AG04450 (cell line): ENCODE measurements around the gene NPAS3. TPM values are rescaled to one million over a fixed set of nuclear protein-coding genes. Genes with fewer than 3 reads are reported as not detected.

Source experiments
- CTCF ChIA-PET: fragments of 300-600, 350-600 bp; formaldehyde crosslinking; extraction: SDS; loops from one replicate; lab custom pipeline; 2022; ENCODE audit warnings: antibody characterized with exemption, inconsistent platforms; lab: Charles Lee
- POLR2A ChIA-PET: fragments of 350-600 bp; formaldehyde crosslinking; extraction: SDS; loops from one replicate; lab custom pipeline; 2021; ENCODE audit warnings: antibody characterized with exemption, inconsistent platforms; lab: Yijun Ruan, JAX
- DNase-seq: peaks from one replicate; pipeline ENCODE4 v3.0.0-alpha.2; 2011; ENCODE audit warnings: low read depth, low spot score
- H3K27ac ChIP-seq: one replicate; pipeline ENCODE4 v1.5.1; 2012; ENCODE audit warnings: low read depth, low read length, control low read depth
- H3K27me3 ChIP-seq: one replicate; pipeline ENCODE4 v1.6.0; 2012; ENCODE audit warnings: low read length; ENCODE audit not compliant: control insufficient read depth, insufficient read depth
- H3K4me3 ChIP-seq: 2 replicates; pipeline ENCODE4 v1.5.1; 2011; ENCODE audit warnings: mild to moderate bottlenecking, low read depth, low read length, control low read depth
- H3K9me3 ChIP-seq: 2 replicates; pipeline ENCODE4 v1.5.1; 2012; ENCODE audit warnings: low read length; ENCODE audit not compliant: control insufficient read depth, insufficient read depth
- CTCF ChIP-seq: IDR thresholded peaks from 2 replicates; pipeline ENCODE4 v1.5.1; 2011; ENCODE audit warnings: low read depth, low read length, control low read depth, inconsistent platforms
- polyA plus RNA-seq: library from polyadenylated mRNA; depleted of rRNA; stranded (reverse); fragments of >200 nt; gene quantifications from 2 replicates; pipeline ENCODE4 v1.2.3, GENCODE V29; 2011

NPAS3 gene
- polyA plus RNA-seq, 1 experiment = not detected

GRCh38 chr14:32986791-32987540 lies 48.3 kb downstream of the NPAS3 start:
- ChIA-PET CTCF (no interaction called here), POLR2A (no interaction called here)
- Histone ChIP-seq H3K4me3 (no peak overlapping the region), H3K27me3 (no peaks in the 10 kb centered on the region), H3K27ac (no peak overlapping the region), H3K9me3 (no peaks in the 10 kb centered on the region)
- DNase-seq = no peak
- TF ChIP-seq CTCF = no peak

GRCh38 chr14:32991691-32992090 lies 53.0 kb downstream of the NPAS3 start:
- no peak for TF ChIP-seq CTCF
- no peak for DNase-seq
- Histone ChIP-seq H3K9me3 (no peaks in the 10 kb centered on the region), H3K4me3 (no peak overlapping the region), H3K27ac (no peak overlapping the region), H3K27me3 (no peaks in the 10 kb centered on the region)
- ChIA-PET POLR2A (no interaction called here), CTCF (no interaction called here)

- no peak for DNase-seq
- ChIA-PET POLR2A (no interaction called here), CTCF (interaction anchor here (1.2 kb wide), 2 partner anchors 405 to 799 kb away, joined by 4 to 8 read pairs; no protein-coding TSS in a partner anchor)
- Histone ChIP-seq H3K9me3 (no peaks in the 10 kb centered on the region), H3K4me3 (no peak overlapping the region), H3K27ac (no peak overlapping the region), H3K27me3 (no peaks in the 10 kb centered on the region)
- TF ChIP-seq CTCF = no peak
Observed at GRCh38 chr14:32993921-32994320, 55.2 kb downstream of the NPAS3 start.

GRCh38 chr14:32996343-32996742 lies 57.7 kb downstream of the NPAS3 start:
- Histone ChIP-seq H3K27me3 (no peaks in the 10 kb centered on the region), H3K27ac (no peak overlapping the region), H3K4me3 (no peak overlapping the region), H3K9me3 (no peaks in the 10 kb centered on the region)
- no peak for TF ChIP-seq CTCF
- DNase-seq = no peak
- ChIA-PET CTCF (no interaction called here), POLR2A (no interaction called here)

GRCh38 chr14:32998433-32998832 lies 59.8 kb downstream of the NPAS3 start:
- Histone ChIP-seq H3K9me3 (no peaks in the 10 kb centered on the region), H3K4me3 (no peak overlapping the region), H3K27ac (no peak overlapping the region), H3K27me3 (no peaks in the 10 kb centered on the region)
- DNase-seq = no peak
- POLR2A ChIA-PET = no interaction called here
- CTCF ChIA-PET = interaction anchor here (1.2 kb wide), 1 partner anchor 411 kb away, joined by 7 read pairs; no protein-coding TSS in a partner anchor
- peak; percentile 67 for TF ChIP-seq CTCF
